ENCODE measurements around the gene EMP3. TPM values are rescaled to one million over a fixed set of nuclear protein-coding genes. Genes with fewer than 3 reads are reported as not detected.
A peak's percentile ranks its signal among the peaks of the same experiment; 100 is the strongest.
"Not testable (repeated sequence)": the region's sequence is repeated elsewhere in the genome, so short reads cannot be mapped to it uniquely, and the experiment has no call there.

EMP3 gene
- total RNA-seq, 1 donor from 2014 or later = 35.4 TPM

- not testable (repeated sequence) for DNase-seq (ENCODE audit: low spot score)
Measured at GRCh38 chr19:48317708-48317960, 7.7 kb upstream of the EMP3 start.

DNA sequence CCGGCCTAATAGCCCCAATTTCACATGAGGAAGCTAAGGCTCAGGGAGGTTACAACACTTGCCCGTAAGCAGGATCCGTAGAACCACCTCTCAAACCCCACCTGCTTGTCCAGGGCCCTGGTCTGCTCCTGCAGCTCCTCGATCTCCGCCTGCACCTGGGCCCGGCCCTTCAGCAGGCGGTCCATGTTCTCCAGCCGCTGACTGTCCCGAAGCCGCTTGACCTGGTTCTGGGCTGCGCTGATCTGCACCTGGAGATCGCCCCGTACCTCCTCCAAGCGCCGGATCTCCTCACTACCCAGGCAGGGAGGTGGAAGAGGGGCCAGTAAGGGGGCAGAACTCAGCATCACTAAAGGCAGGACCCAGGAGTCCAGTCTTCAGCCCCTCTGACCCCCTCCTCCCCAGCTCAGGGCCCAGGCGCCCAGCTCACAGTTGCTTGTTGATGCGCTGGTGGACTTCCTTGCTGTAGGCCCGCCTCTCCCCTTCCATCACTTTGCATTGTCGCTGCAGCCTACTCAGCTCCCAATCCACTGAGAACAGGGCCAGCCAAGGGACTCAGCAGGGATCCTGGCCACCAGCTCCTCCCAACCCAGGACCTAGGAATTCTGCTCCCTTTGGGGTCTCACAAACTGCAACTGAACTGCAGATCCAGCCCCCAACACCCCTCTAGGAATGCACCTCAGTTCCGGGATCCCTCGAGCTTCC lies 6.9 kb upstream of the EMP3 start:
- DNase-seq (ENCODE audit: low spot score) = no peak

DNA sequence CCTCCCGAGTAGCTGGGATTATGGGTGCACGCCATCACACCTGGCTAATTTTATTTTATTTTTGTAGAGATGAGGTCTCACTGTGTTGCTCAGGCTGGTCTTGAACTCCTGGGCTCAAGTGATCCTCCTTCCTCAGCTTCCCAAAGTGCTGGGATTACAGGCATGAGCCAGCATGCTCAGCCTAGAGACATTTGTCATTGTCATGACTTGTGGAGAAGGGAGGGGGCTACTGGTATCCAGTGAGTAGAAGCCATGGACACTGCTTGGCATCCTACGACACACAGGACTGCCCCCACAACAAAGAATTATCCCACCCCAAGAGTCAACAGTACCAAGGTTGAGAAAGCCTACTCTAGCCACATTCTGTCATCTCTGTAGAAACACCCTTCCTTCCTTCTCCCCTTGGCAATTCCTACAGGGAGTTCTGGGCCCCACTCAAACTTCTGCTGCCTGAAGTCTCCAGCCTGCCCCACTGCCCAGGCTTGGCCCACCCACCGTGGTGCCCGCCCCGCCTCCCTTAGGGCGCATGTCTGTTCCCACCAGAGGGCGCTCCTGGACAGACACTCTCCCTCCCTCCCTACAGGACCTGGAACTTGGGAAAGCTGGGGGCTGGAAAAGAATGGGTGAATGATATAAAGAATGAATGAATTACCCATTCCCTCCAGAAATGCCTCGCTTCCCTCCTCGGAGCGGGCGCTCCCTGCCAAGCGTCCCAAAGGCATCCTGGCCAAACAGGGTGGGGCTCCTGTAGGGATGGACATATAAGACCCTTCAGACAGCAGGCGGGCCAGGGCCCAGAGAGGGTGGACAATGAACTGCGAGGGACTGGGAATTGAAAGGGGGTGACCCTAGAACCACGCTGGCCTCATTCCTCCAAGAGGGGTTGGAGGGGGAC lies 5.5 kb upstream of the EMP3 start:
- peak; percentile 83 for DNase-seq (ENCODE audit: low spot score)

GRCh38 chr19:48321372-48321621 lies 4.1 kb upstream of the EMP3 start:
- peak; percentile 98 for DNase-seq (ENCODE audit: low spot score)

DNA sequence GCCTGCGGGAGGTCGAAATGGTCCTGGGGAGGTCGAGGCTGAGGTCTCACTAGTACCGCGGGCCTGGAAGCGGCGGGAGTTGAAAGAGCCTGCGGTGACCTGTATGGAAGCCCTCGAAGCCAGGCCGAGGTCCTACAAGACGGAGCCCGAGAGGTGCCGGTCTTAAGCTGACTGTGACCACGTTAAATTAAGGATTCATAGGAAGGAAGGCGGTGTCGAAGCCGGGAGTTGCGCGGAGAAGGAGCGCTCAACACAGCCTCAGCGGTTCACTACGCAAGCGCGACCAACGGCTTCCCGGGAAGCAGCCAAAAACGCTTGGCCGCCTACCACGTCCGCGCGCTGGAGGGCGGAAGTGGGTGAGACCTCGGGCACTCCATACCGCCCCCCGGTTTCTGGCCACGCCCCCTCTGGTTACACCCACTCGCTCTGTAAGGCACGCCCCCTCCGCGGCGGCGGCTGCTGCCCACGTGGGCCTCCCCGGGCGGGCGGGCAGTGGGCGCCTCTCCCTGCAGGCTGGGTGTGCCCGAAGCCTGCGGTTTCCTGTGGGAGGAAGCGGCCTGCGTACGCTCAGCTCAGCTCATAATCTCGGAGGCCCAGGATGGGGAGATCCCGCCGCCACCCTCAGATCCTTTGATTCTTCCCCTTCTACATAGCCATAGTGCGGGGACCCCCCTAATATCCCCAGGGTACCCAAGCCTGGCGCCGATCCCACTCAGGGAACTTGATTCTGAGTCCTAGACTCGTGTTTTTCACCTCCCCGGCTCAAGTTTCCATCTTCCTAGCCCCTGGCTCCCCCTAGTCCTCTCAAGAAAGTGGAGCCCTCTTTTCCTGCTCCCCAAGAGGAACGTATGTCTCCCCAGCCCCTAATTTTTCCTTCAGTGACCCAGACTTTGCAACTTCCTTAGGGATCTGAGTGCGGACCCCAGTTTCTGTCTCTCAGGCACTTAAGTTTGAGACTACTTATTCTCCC lies 3.4 kb upstream of the EMP3 start:
- DNase-seq (ENCODE audit: low spot score) = peak; percentile 99

- peak; percentile 54 for DNase-seq (ENCODE audit: low spot score)
Measured at GRCh38 chr19:48329167-48329891, 4.0 kb downstream of the EMP3 start.

- peak; percentile 76 for DNase-seq (ENCODE audit: low spot score)
Measured at GRCh38 chr19:48330012-48330681, 4.8 kb downstream of the EMP3 start.

DNA sequence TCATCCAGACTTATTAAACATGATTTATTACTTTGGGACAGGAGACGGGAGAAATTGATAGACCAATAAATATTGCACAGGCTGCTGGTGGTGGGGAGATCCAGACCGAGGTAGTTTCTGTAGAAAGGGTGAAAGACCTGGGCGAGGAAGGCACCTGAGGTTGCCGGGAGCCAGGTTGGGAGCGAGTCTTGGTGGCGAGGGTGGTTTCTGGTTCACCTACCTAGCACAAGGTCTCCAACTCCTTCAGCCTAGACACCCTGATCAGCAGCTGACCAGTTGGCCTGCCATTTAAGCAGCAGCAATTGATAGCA lies 7.0 kb downstream of the EMP3 start:
- no peak for DNase-seq (ENCODE audit: low spot score)

DNA sequence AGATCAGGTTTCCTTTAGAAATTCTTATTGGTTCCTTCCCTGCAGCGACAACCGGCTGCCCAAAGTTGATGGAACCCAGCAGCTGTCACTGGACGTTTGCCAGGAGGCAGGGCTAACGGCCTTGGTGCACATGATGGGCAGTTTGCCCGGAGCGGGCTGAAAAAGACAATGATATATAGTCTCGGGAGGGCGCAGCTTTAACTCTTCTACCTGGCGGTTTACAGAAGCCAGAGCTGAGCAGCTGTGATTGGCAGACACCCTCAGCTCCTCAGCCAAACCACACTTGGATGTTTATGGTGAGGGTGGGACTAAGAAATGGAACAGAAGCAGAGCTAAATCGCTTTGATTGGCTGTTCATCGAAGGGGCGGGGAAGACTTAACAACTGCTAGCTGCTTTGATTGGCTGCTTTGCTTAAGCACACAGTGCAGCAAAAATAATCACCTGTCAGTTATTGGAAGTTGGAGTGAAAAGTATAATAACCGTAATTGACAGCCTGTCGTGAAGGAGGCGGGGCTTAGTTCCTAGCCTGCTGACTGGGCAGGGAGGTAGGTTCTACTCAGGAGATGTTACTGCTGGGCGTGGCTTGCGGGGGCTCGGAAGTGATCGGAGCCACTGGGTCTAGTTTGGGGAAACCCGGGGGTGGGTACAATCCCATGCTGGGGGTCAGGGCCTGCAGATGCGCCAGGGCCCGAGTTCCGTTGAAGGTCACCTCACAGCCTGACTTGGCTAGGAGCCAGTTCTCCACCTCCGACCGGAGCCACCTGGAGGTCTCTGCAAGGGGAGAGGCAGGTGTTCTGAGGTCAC lies 7.5 kb downstream of the EMP3 start:
- peak; percentile 98 for DNase-seq (ENCODE audit: low spot score)

- DNase-seq (ENCODE audit: low spot score) = peak; percentile 95
Measured at GRCh38 chr19:48333467-48334384, 8.4 kb downstream of the EMP3 start.

DNA sequence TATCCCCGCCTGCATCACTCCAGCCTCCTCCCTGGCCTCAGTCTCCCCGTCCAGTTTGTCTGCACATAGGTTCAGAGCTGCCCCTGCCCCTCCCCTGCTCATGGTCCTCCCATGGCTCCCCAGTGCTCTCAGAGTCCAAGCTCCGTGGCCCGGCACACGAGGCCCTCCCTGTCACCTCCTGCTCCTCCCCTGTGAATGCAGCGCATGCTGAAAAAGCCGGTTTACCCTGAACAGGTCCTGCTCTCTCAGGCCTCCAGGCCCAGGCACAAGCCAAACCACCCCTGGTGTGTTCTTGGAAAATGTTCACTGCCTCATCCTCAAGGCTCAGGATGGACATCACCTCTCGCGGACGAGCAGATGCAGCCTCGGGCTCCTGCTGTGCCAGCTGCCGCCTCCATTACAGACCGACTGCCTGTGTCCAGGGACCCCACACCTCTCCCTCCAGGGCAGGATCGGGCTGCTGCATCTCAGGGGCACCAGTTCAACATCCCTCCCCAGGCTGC lies 13.0 kb downstream of the EMP3 start:
- no peak for DNase-seq (ENCODE audit: low spot score)

GRCh38 chr19:48338802-48339503 lies 13.6 kb downstream of the EMP3 start:
- DNase-seq (ENCODE audit: low spot score) = no peak

DNA sequence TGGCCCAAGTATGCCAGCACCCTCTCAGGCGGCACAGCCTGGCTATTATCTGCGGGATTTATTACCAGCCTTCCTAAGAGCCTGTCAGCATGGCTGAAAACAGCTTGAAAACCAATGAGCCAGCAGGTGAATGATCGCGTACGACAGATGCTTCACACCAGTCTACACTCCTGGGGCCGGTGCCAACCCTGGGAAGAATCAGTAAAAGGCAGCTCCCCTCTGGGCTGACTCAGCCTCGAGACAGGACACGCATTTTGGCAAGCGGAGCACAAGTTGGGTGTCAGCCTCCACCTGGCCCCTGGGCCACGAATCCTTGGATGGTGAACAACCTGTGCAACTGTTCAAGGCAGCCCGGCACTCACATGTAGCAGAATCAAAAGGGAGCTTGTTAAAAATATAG lies 15.6 kb downstream of the EMP3 start:
- DNase-seq (ENCODE audit: low spot score) = no peak

GRCh38 chr19:48341515-48342413 lies 16.4 kb downstream of the EMP3 start:
- DNase-seq (ENCODE audit: low spot score) = no peak

- no peak for DNase-seq (ENCODE audit: low spot score)
Measured at GRCh38 chr19:48342414-48342738, 17.0 kb downstream of the EMP3 start.

GRCh38 chr19:48342841-48343540 lies 17.6 kb downstream of the EMP3 start:
- DNase-seq (ENCODE audit: low spot score) = no peak

- no peak for DNase-seq (ENCODE audit: low spot score)
Measured at GRCh38 chr19:48344892-48345291, 19.5 kb downstream of the EMP3 start.
